ENCODE results near the gene FRMD4A.

FRMD4A gene

DNA sequence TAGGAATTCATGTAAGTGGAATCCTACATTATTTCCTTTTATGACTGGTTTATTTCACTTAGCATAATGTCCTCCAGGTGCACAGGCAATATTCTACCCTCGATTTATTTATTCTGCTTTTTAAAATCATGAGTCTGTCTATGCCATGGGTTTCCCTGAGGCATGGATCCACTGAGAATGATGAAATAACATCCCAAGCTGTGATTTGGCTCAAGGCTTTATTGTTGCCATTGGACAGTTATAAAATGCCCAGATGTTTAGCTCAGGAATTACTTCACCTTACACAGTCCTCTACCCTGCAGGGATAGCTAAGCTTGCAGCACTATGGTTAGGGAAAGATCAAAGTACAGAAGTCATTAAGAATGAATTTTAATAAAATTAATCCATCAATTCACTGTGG is 219.5 kb downstream of the FRMD4A start:
- DNase-seq (ENCODE audit: low read depth) = no peak
- TF ChIP-seq, protein P1, sequence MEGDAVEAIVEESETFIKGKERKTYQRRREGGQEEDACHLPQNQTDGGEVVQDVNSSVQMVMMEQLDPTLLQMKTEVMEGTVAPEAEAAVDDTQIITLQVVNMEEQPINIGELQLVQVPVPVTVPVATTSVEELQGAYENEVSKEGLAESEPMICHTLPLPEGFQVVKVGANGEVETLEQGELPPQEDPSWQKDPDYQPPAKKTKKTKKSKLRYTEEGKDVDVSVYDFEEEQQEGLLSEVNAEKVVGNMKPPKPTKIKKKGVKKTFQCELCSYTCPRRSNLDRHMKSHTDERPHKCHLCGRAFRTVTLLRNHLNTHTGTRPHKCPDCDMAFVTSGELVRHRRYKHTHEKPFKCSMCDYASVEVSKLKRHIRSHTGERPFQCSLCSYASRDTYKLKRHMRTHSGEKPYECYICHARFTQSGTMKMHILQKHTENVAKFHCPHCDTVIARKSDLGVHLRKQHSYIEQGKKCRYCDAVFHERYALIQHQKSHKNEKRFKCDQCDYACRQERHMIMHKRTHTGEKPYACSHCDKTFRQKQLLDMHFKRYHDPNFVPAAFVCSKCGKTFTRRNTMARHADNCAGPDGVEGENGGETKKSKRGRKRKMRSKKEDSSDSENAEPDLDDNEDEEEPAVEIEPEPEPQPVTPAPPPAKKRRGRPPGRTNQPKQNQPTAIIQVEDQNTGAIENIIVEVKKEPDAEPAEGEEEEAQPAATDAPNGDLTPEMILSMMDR (IDR thresholded peaks at IDR 0.05; ENCODE audit: insufficient read depth, low read depth, low read length, missing control alignments) = no peak

DNA sequence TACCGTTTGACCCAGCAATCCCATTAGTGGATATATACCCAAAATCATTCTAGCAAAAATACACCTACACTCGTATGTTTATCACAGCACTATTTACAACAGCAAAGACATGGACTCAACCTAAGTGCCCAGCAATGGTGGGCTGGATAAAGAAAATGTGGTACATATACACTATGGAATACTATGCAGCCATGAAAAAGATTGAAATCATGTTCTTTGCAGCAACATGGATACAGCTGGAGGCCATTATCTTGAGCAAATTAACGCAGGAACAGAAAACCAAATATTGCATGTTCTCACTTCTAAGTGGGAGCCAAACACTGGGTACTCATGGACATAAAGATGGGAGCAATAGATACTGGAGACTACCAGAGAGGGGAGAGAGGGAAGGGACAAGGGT is 223.9 kb downstream of the FRMD4A start:
- no peak for DNase-seq (ENCODE audit: low read depth)
- TF ChIP-seq, protein P1 (IDR thresholded peaks at IDR 0.05; ENCODE audit: insufficient read depth, low read depth, low read length, missing control alignments) = no peak
- no peak overlapping the region for H3K4me3 ChIP-seq (ENCODE audit: low read length)

More for the DNA sequence above, 219.5 kb downstream of the FRMD4A start:
- H3K4me3 ChIP-seq (ENCODE audit: low read length) = no peak overlapping the region

DNA sequence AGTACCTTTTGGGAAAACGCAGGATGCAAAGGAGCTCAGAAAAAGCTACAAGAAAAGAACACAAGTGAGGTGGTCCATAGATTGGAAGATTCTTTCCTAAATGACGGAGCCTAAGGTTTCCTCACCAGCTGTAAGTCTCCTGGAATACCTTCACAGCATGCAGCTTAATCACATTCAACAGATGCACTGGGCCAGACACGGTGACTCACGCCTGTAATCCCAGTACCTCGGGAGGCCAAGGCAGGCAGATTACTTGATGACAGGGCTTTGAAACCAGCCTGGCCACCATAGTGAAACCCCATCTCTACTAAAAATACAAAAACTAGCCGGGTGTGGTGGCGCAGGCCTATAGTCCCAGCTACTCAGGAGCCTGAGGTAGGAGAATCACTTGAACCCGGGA is 228.7 kb downstream of the FRMD4A start:
- H3K4me3 ChIP-seq (ENCODE audit: low read length) = no peak overlapping the region
- TF ChIP-seq, protein P1 (IDR thresholded peaks at IDR 0.05; ENCODE audit: insufficient read depth, low read depth, low read length, missing control alignments) = no peak
- DNase-seq (ENCODE audit: low read depth) = peak; percentile 55

DNA sequence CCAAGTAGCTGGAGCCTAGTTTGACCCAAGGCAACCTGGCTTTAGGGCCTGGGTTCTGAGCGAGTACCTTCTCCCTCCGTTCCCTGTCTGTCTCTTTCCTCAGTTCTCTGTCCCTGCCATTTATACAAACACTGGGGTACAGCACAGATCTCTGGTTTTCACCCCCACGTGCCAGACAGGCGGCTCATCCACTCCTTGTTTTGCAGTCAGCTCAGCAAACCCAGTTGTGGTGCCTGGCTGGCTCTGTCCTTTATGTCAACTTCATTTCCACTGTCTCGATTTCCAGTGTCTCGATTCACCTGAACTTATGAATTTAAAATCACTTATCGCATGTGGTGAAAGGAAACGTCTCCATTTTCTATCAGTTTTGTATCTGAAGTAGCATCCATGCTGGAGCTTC is 230.8 kb downstream of the FRMD4A start:
- no peak overlapping the region for H3K4me3 ChIP-seq (ENCODE audit: low read length)
- TF ChIP-seq, protein P1 (IDR thresholded peaks at IDR 0.05; ENCODE audit: insufficient read depth, low read depth, low read length, missing control alignments) = no peak
- DNase-seq (ENCODE audit: low read depth) = no peak

DNA sequence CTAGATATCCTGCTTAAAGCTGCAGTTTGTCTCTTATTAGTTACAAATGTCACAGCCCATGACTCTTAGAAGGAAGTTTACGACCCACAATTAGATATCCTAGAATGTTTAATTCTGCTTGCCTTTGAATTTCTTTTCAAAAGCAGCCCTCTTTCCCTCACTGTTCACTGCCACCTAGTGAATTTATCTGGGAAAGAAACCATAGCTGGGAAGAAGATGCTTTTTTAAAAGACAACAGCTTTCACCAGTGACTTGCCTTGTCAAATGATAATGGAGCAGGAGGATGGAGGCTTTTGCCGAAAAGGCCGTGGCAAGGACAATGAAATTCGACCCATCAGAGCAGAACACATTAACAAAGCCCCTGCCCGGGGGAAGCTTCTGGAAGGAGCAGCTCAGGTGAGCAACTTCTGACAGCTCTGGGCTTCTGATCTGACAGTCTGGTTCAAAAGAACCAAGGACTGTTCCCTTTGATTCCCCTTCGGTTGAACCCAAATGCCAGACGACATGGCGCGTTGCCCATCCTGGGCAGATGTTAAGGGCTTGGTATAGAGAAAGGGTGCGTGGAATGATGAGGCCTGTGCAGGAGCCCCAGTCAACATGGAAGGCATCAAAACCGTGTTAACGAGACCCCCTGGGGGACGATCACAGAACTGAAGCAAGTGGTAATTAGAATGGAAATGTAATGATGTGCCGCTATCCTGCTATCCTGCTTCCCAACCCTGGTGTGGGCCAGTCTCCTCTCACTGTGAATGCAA is 236.8 kb downstream of the FRMD4A start:
- H3K4me3 ChIP-seq (ENCODE audit: low read length) = no peak overlapping the region
- TF ChIP-seq, protein P1 (IDR thresholded peaks at IDR 0.05; ENCODE audit: insufficient read depth, low read depth, low read length, missing control alignments) = peak; percentile 51
- peak; percentile 42 for DNase-seq (ENCODE audit: low read depth)

DNA sequence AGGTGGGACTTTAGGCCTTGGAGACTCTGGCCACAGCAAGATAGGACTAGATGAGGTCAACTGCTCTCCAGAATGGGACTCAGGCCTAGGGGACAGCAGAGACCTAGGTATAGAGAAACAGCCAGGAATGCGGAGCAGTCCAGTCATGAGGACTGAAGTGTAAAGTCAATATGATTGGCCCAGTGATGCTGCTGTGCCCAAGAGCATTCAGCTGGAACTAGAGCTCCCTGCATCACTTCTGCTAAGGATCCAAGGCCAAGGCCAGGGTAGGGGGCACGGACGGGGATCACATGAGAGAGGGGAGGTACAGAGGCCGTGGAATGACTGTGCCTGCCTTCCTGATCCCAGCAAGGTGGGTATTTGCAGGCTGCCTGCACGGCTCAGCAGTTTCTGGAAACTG is 237.9 kb downstream of the FRMD4A start:
- TF ChIP-seq, protein P1 (IDR thresholded peaks at IDR 0.05; ENCODE audit: insufficient read depth, low read depth, low read length, missing control alignments) = no peak
- DNase-seq (ENCODE audit: low read depth) = no peak
- no peak overlapping the region for H3K4me3 ChIP-seq (ENCODE audit: low read length)

Measured in epithelial cell of esophagus (primary cell).